Activated gamma-delta T cell treated with Interleukin-2 at 50 U/mL for 16 hours (primary cell): ENCODE data around the gene GPR152.

ENCODE experiments used
- DNase-seq: peaks from one replicate; pipeline ENCODE4 v3.0.0-alpha.2; 2020

The GPR152 gene

GRCh38 chr11:67464411-67465188, 12.1 kb upstream of the GPR152 start:
- peak; percentile 95 for DNase-seq

GRCh38 chr11:67463680-67464410, 11.3 kb upstream of the GPR152 start:
- no peak for DNase-seq

- no peak for DNase-seq
These were observed 10.7 kb upstream of the GPR152 start for GRCh38 chr11:67463186-67463585.

- no peak for DNase-seq
These were observed 5.7 kb upstream of the GPR152 start for GRCh38 chr11:67458266-67458665.

- DNase-seq, result no peak
These were observed 4.9 kb upstream of the GPR152 start for GRCh38 chr11:67457453-67457852.

GRCh38 chr11:67456068-67456705, 3.7 kb upstream of the GPR152 start:
- no peak for DNase-seq

DNA sequence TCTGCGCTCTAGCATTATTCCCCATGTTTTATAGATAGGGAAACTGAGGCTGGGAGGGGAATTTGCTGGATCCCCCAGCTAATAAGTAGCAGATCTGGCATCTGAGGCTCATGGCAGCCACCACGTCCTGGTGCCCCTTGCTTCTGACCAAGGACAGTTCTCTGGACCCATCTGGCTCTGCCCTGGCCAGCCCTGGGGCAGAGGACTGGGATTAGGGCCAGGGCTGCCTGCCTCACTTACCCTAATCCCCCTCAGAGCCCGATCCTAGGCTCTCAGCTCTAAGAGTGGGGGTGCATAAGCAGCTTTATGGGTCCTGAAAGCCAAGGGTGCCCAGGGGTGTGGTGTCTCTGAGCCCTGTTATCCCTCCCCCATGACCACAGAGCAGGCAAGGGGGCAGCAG, 2.5 kb upstream of the GPR152 start, which contains the start of gene CABP4:
CABP4 (plus strand) TSS at position 301 of the 400 bp plus-strand sequence; CDS start at position 371, 70 bp downstream.
- no peak for DNase-seq

DNA sequence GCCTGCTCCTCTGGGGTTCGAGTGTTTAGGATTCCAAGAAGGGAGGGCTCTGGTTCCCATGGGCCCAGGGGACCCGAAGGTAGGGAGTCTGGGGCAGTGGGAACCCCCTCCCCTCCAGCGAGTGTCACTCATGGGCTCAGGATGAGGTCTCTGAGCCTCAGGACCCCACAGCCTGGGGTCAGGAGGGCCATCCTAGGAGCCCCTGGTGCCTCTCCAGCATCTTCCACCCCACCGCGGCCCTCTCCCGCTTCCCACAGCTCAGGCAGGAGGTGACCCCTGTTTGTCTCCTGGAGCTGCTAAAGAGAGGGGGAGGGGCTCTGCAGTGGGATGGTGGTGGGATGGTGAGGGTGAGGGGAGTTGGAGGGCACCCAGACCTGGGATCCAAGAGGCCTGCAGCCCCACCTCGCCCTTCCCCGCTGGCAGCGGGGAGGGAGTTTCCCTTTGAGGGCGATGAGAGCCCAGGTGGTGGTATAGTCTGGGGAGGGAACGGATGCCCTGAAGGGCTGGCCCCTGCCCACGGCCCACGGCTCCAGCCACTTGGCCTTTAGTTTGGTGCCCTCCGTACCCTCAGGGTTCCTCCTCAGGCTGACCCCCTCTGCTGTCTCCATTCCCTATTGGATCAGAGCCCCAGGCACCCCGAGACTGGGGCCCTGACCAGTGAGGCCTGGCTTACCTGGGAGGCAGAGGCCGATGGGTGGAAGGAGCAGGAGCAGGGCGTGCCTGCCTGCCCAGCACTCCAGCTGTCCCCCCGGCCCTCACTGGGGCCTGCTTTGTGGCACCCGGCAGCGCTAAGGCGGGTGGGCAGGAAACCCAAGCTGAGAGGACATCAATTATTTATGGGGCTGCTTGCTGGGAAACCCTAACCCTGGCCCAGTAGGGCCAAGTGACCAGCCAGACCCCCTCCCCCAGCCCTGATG, 1.5 kb upstream of the GPR152 start:
- DNase-seq, result no peak

GRCh38 chr11:67451658-67451976, 912 bp downstream of the GPR152 start:
- DNase-seq, result no peak

DNA sequence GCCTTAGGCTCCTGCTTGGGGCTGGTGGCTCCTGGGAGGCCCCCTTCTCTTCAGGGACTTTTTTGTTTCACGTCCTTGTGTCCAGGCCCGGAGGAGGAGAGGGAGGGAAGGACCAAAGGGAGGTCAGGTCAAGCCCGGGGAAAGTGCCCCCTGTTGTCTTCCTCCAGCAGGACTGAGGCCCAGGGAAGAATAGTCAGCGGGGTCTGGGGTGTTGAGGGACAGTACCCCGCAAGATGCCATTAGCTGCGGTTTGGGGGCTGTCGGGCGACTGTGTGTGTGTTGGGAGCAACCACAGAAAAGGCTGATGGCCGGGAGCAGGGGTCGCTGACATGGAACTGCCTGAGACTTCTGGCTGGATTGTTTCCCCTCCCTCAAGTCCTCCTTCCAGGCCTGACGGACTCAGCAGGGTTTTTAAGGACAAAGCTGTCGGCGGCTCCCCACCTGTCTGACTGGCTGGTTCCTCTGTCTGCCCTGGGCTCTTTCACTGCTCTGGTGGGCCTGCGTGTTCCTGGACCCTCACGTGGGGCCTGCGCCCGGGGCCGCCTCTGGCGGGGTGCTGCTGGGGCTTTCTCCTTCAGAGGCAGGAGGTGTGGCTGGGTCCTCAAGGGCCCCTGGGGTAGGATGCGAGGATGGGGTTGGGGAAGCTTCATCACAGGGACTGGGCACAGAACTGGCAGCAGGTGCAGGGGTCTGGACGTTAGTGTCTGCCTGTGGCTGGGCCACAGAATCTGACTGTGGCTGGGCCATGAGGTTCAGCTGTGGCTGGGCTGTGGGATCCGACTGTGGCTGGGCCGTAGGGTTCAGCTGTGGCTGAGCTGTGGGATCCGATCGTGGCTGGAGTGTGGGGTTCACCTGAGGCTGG, 1.5 kb downstream of the GPR152 start:
- no peak for DNase-seq

DNA sequence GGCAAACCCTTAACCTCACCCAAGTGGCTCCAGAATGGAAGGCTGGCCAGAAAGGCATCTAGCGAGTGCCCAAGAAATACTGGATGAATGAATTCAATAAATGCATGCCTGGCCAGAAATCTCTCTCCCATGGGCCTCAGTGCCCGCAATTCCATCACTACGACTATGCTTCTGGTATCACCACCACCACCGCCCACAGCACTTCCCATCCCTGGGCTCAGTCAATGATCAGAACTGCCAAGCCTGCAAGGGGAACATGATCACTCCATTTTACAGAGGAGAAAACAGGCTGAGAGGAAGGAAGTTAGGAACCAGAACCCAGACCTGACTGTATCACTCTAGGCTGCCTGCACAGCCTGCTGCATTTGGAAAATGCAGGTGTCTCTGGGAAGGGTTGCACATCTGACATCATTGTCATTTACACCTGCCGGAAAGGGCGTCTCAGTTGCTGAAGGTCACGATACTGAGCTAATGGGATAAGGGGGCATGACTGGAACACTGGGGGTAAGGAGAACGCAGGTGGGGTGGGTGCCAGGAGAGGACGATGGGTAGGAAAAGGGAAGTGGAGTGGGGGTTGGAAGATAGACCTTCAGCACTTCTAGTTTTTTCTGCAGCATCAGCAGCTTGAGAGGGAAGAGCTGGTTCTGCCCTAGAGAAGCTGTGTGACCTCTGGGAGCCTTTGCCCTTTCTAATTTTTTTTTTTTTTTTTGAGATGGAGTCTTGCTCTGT, 3.2 kb downstream of the GPR152 start:
- DNase-seq, result no peak

- no peak for DNase-seq
These were observed 4.3 kb downstream of the GPR152 start for GRCh38 chr11:67448220-67448609.

- DNase-seq, result no peak
These were observed 7.0 kb downstream of the GPR152 start for GRCh38 chr11:67445515-67445914.

- DNase-seq, result no peak
These were observed 9.8 kb downstream of the GPR152 start for GRCh38 chr11:67442504-67443404.

DNA sequence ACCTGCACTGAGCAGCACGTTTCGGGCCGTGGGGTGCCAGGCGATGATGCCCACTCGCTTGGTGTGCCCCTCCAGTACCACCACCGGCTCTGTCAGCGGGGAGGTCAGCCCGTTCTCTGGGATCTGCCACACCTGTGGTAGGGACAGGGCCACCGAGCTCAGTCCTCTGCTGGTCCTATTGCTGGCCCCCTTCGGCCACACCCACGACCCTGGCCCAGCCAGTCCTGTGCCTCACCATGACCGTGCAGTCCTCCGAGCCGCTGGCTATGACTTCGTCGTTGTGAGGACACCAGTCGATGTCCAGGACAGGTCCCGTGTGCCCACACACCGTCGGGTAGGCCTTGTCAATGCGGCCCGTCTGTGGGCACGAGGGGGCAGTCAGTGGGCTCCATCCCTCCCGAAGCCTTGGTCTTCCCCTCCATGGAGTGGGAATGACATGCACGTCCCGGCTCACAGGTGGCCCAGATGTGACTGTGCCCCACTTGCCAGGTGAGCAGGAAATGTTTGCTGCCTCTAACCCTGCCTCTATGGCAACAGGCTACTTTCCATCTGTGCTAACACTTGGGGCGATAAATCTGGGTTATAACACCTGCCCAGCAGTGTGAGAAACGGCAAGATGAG, 10.7 kb downstream of the GPR152 start:
- DNase-seq, result no peak

GRCh38 chr11:67441098-67441563, 11.4 kb downstream of the GPR152 start:
- no peak for DNase-seq

DNA sequence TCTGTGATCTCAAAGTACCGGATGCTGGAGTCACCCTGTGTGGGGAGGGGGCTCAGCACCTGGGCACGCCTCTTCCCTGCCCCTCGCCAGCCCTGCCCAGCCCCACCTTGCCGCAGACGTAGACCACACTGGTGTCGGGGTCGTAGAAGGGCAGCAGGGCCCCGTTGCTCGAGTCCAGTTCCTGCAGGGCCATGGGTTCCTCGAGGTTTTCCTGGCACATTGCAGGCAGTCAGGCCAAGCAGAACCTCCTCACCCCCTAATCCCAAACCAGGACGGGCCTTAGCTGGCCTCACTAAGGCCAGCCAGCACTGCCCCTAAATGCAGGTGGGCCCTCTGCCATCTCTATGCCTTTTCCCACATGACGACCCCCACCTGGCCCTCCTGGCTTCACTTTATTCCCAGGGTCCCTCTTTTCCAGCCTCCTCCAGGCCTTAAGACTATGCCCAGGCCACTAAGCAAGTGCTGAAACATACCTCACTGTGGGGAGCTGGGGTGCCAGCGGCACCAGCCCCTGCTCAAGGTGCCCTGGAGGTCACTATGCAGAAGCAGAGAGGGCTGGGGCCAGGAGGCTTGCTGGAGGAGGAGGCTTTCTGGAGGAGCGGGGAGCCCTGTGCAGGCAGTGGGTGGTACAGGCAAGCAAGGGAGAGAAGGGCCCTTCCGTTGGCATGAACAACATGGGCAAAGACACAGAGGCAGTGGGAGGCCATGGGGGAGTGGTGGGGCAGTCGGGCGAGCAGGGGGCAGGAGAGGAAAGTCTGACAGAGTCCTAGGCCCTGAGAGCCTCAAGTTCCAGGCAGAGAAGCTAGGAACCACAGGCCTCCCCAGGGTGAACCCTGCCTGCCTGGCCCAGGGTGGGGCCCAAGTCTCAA, 12.1 kb downstream of the GPR152 start:
- no peak for DNase-seq
